ENCODE results near the gene SRI.
A peak's percentile ranks its signal among the peaks of the same experiment; 100 is the strongest.

Gene SRI

DNA sequence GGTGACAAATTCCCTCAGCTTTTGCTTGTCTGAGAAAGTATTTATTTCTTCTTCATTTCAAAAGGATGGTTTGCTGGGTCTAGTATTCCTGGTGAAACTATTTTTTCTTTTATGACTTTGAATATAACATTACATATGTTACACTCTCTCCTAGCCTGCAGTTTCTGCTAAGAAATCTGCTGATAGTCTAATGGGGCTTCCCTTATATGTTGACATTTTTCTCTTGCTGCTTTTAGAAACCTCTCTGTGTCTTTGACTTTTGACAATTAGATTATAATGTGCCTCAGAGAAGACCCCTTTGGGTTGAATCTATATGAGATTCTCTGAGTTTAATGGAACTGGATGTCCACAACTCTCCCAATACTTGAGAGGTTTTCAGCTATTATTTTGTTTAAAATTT is 33.8 kb upstream of the SRI start:
- DNase-seq (ENCODE audit: extremely low read depth, insufficient read length): no peak
- H3K27me3 ChIP-seq (replicated peaks; ENCODE audit: control insufficient read depth, insufficient read depth, low read length): no peaks in the 10 kb centered on the region
- TF ChIP-seq, protein P1, sequence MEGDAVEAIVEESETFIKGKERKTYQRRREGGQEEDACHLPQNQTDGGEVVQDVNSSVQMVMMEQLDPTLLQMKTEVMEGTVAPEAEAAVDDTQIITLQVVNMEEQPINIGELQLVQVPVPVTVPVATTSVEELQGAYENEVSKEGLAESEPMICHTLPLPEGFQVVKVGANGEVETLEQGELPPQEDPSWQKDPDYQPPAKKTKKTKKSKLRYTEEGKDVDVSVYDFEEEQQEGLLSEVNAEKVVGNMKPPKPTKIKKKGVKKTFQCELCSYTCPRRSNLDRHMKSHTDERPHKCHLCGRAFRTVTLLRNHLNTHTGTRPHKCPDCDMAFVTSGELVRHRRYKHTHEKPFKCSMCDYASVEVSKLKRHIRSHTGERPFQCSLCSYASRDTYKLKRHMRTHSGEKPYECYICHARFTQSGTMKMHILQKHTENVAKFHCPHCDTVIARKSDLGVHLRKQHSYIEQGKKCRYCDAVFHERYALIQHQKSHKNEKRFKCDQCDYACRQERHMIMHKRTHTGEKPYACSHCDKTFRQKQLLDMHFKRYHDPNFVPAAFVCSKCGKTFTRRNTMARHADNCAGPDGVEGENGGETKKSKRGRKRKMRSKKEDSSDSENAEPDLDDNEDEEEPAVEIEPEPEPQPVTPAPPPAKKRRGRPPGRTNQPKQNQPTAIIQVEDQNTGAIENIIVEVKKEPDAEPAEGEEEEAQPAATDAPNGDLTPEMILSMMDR (IDR thresholded peaks at IDR 0.05; ENCODE audit: insufficient read depth, low read length, poor library complexity, severe bottlenecking): no peak

GRCh38 chr7:88244258-88244657 is 24.4 kb upstream of the SRI start:
- TF ChIP-seq, protein P1 (IDR thresholded peaks at IDR 0.05; ENCODE audit: insufficient read depth, low read length, poor library complexity, severe bottlenecking): no peak
- H3K27me3 ChIP-seq (replicated peaks; ENCODE audit: control insufficient read depth, insufficient read depth, low read length): no peaks in the 10 kb centered on the region
- no peak for DNase-seq (ENCODE audit: extremely low read depth, insufficient read length)

More for the DNA sequence above, 33.8 kb upstream of the SRI start:
- no peaks in the 10 kb centered on the region for H3K36me3 ChIP-seq (ENCODE audit: control insufficient read depth, insufficient read depth, low read length)
- no peak overlapping the region for H3K4me3 ChIP-seq (replicated peaks; ENCODE audit: low read depth, low read length)

DNA sequence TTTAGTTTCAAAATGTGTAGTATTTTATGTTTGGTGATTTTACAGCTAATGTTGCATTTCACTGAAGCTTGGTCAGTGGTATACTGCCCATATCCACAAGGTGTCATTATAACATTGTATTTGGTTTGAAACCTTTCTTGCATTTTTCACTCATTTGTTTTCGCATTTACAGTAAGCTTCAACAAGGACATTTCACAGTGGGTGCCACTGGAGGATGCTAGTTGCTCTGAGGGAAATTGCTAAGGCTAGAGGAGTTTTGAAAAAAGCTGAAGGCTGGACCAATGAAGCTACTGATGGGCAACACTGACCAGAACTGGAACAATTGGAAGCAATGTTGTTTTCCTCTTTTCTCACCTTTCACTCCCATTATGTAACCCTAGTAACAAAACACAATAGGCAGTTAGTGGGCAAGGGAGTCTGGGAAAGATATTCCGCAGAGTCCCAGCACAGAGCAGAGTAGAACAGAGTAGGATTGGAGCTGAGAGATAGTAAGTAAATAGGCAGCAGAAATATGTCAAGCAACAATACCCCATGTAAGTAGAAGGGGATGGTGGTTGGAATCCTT is 23.6 kb upstream of the SRI start:
- H3K4me3 ChIP-seq (replicated peaks; ENCODE audit: low read depth, low read length): no peak overlapping the region
- no peaks in the 10 kb centered on the region for H3K27me3 ChIP-seq (replicated peaks; ENCODE audit: control insufficient read depth, insufficient read depth, low read length)
- TF ChIP-seq, protein P1 (IDR thresholded peaks at IDR 0.05; ENCODE audit: insufficient read depth, low read length, poor library complexity, severe bottlenecking): peak; percentile 60
- no peaks in the 10 kb centered on the region for H3K36me3 ChIP-seq (ENCODE audit: control insufficient read depth, insufficient read depth, low read length)
- peak; percentile 5 for DNase-seq (ENCODE audit: extremely low read depth, insufficient read length)

More at GRCh38 chr7:88244258-88244657, 24.4 kb upstream of the SRI start:
- Histone ChIP-seq H3K4me3 (replicated peaks; ENCODE audit: low read depth, low read length) (no peak overlapping the region), H3K36me3 (ENCODE audit: control insufficient read depth, insufficient read depth, low read length) (no peaks in the 10 kb centered on the region)

GRCh38 chr7:88239852-88240251 is 20.0 kb upstream of the SRI start:
- no peaks in the 10 kb centered on the region for H3K27me3 ChIP-seq (replicated peaks; ENCODE audit: control insufficient read depth, insufficient read depth, low read length)
- H3K4me3 ChIP-seq (replicated peaks; ENCODE audit: low read depth, low read length): no peak overlapping the region
- no peak for DNase-seq (ENCODE audit: extremely low read depth, insufficient read length)
- no peaks in the 10 kb centered on the region for H3K36me3 ChIP-seq (ENCODE audit: control insufficient read depth, insufficient read depth, low read length)
- TF ChIP-seq, protein P1 (IDR thresholded peaks at IDR 0.05; ENCODE audit: insufficient read depth, low read length, poor library complexity, severe bottlenecking): no peak

DNA sequence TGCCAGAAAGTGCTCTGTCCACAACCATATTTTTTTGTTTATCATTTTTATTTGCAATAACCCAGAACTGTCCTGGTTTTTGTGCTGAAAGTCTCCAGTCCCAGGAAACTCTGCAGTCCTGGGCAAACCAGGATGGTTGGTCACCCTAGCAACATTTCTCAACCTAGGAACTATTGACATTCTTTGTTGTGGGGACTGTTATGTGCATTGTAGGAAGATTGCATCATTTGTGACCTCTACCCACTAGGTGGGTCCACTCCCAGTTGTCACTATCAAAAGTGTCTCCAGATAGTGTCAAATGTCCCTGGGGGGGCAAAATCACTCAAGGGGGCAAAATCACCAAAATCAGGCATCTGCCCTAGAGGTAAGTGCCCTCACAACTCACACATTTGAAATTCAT is 14.0 kb upstream of the SRI start:
- Histone ChIP-seq H3K36me3 (ENCODE audit: control insufficient read depth, insufficient read depth, low read length) (no peaks in the 10 kb centered on the region), H3K27me3 (replicated peaks; ENCODE audit: control insufficient read depth, insufficient read depth, low read length) (no peaks in the 10 kb centered on the region), H3K4me3 (replicated peaks; ENCODE audit: low read depth, low read length) (no peak overlapping the region)
- TF ChIP-seq, protein P1 (IDR thresholded peaks at IDR 0.05; ENCODE audit: insufficient read depth, low read length, poor library complexity, severe bottlenecking): no peak
- DNase-seq (ENCODE audit: extremely low read depth, insufficient read length): no peak

DNA sequence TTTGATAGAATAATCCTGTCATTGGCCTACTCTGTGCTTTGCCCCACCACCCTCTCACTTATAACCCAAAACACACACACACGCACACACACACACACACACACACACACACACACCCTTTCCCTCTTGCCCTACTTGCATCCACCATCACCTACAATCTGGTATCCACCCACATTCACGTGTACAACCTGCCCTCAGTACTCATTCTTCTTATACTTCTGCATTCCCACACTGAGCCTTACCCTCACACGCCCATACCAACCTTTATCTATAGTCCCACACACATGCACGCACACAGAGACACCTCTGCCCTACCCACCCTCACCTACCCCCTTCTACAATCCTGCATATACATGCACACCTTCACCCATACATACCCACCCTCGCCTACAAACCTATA is 10.8 kb upstream of the SRI start:
- Histone ChIP-seq H3K36me3 (ENCODE audit: control insufficient read depth, insufficient read depth, low read length) (no peaks in the 10 kb centered on the region), H3K27me3 (replicated peaks; ENCODE audit: control insufficient read depth, insufficient read depth, low read length) (no peaks in the 10 kb centered on the region), H3K4me3 (replicated peaks; ENCODE audit: low read depth, low read length) (no peak overlapping the region)
- TF ChIP-seq, protein P1 (IDR thresholded peaks at IDR 0.05; ENCODE audit: insufficient read depth, low read length, poor library complexity, severe bottlenecking): no peak
- DNase-seq (ENCODE audit: extremely low read depth, insufficient read length): no peak

Measured in GM06990 (cell line).